Eye (tissue), 1 donor: ENCODE data around the gene CACNB1.

Source experiments
- DNase-seq: peaks from one replicate; pipeline ENCODE4 v3.0.0-alpha.2; 2015

The CACNB1 gene

DNA sequence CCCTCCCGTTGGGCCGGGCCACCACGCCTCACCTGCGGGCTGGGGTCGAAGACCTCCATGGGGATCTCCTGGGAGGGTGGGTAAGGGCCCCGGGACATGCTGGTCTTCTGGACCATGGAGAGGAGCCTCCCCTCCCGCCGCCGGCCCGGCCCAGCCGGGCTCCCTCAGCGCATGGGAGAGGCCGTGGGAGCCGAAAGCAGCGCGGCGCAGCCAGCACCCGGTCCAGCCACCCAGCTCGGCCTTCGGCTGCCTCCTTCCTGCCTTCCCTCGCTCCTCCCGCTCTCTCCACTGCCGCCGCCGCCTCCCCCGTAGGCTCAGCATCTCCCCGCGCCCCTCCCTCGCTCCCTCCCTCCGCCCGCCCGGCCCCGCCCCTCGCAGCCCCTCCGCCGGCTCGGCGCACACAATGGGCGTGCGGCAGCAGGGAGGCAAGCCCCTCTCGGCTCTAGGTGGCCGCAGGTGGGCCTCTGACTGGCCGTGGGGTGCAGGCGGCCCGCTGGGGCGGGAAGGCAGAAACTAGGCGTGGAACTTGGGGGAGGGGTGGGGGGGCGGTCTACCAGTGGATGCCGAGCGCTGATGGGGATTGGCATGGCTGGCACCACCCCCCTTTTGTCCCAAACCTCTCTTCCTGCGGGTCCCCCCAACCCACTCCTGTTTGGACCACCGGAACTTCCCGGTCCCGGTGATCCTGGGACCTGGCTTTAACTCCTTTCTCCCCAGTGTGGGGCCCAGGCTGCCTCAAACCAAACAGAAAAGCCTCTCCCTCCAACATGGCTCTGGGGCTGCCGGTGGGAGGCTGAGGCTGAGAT is at the start of gene CACNB1:
CACNB1 (minus strand) TSS at position 290 of the 806 bp plus-strand sequence; CDS start at position 116, 174 bp downstream.
- peak; percentile 93 for DNase-seq

DNA sequence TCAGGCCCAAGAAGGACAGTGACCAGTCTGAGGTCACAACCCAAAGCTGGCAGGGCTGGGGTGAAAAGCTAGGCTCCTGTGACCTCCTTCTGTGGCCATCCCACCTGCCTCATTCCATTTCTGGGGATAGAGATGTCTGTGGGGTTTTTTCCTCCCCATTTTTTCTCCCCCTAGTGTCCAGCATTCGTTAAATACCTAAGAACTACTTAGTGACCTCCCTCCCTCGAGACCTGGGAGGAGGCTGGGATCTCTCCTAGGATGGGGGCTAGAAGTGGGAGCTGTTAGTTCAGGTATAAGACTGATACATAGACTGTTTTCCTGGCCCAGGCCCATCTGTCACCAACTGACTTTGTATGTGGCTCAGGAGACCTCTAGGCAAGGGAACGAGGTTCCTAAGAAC is 48.8 kb upstream of the CACNB1 start:
- DNase-seq, result no peak

DNA sequence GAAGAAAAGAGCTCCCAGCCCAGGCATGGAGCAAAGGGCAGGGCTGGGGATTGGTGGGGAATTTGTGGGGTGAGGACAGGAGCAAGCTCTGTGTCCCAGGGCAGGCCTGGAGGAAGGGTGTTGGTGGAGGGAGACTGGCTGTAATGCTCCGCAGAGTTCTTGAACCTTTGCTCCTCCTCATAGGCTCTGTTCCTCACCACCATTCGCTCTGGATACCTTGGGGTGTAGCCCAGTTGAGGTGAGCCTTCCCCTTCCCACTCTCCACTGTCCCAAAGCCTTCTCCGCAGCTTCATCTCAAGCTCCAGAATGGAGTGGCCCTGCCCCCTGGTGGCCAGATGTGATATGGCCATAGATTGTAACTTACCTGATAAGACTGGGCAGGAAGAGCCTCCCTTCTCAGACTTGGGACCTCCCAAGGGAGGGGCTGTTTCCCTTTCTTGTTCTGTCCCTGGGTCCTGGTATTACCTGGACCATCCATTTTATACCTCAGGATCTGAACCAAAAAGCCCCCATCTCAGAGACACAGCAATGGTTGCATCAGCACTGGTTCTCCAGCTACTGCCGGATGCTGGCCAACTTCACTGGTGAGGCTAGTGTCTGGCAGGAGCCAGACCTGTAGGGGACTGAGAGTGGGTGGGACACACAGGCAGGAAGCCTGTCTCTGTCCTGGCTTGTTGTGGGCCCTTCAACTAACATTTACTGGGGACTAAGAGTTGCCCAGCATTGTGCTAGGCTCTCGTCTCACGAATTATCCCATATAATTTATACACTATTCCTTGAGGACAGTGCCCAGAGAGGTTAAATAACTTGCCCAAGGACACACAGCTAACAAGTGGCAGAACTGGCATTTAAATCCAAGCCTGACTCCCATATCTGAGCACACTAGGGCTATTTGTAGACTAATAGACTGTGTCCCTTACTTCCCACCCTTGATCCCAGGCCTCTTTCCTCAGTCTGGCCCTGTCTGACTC is 47.4 kb upstream of the CACNB1 start:
- DNase-seq, result peak; percentile 95

DNA sequence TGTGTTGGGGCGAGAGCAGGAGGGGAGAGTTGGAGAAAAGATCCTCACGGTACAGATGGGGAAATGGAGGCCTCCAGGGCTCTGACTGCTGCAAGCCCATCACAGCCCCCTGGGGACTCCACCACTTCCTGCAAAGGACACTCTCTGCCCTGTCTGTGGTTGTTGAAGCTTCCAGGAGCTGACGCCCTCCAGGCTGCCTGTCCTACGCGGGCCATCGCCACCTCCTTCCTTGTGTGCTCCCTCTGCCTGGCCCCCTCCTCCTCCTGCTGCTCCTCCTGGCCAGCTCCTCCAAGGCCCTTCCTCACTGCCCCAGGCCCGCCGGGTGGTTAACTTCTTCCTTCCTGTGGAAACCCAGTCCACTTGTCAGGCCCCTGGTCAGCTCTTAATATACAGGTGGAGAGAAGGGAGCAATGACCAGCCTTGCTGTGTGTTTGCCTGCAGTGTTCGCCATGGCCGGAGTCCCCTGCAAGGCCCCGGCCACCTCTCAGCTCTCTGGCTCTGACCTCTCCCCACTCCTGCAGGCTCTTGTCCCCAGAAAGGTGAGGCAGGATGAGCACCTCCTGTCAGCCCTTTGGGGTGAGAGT is 46.6 kb upstream of the CACNB1 start:
- DNase-seq, result peak; percentile 30

- DNase-seq, result no peak
Measured at GRCh38 chr17:39243155-39243554, 45.7 kb upstream of the CACNB1 start.

DNA sequence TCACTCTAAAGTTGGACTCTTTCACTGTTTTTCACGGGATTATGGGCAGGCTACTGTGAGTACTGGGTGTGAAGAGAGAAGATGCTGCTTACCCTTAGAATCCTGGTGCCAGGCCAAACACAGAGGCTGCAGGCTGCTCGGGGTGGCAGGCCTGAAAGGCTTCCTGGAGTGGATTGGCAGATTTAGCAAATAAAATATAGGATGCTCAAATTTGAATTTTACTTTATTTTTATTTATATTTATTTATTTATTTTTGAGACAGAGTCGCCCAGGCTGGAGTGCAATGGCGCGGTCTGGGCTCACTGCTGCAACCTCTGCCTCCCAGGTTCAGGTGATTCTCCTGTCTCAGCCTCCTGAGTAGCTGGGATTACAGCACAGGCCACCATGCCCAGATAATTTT is 43.2 kb upstream of the CACNB1 start:
- no peak for DNase-seq

- peak; percentile 48 for DNase-seq
Measured at GRCh38 chr17:39239640-39240314, 42.3 kb upstream of the CACNB1 start.

- no peak for DNase-seq
Measured at GRCh38 chr17:39238311-39238972, 41.0 kb upstream of the CACNB1 start.

GRCh38 chr17:39237586-39237985 is 40.1 kb upstream of the CACNB1 start:
- no peak for DNase-seq

GRCh38 chr17:39236981-39237441 is 39.5 kb upstream of the CACNB1 start:
- peak; percentile 29 for DNase-seq

GRCh38 chr17:39236450-39236927 is 39.0 kb upstream of the CACNB1 start:
- DNase-seq, result no peak

DNA sequence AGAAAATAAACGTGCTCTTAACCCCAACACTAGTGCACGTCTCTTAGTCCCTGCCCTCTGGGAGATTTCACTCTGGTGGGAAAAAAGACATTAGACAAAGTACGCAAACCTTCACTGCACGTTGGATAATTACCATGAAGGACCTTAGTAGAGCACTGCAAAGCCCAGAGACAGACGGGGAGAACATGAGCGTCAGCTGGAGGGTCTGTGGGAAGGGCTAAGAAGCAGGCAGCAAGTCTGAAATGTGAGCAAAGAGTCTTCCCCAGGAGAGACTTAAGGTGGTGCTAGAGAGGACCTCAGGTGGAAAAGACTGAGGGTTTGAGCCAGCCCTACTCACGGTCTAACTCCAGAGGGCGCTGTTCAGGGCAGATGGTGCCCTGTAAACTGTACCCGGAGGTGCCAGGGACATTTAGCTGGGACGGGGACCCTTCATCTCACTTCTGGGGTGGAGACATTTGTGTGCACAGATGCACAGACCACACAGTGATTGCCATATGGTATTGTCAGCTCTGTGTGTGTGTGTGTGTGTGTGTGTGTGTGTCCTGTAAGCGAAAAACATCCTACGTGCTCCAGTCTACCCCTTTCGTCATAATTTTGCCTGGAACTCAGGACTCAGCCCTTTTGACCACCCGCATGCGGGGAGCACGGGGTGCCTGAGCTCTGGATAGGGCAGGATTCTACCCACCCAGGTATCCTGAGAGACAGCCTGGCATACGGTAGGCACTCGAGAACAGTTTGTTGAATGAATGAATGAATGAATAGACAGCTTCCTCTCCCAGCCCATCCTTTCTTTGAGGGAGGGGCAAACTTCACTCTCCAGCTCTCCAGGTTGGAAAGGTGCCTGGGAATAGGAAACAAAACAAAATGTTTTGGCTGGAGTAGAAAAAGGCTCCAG is 38.3 kb upstream of the CACNB1 start:
- peak; percentile 76 for DNase-seq

DNA sequence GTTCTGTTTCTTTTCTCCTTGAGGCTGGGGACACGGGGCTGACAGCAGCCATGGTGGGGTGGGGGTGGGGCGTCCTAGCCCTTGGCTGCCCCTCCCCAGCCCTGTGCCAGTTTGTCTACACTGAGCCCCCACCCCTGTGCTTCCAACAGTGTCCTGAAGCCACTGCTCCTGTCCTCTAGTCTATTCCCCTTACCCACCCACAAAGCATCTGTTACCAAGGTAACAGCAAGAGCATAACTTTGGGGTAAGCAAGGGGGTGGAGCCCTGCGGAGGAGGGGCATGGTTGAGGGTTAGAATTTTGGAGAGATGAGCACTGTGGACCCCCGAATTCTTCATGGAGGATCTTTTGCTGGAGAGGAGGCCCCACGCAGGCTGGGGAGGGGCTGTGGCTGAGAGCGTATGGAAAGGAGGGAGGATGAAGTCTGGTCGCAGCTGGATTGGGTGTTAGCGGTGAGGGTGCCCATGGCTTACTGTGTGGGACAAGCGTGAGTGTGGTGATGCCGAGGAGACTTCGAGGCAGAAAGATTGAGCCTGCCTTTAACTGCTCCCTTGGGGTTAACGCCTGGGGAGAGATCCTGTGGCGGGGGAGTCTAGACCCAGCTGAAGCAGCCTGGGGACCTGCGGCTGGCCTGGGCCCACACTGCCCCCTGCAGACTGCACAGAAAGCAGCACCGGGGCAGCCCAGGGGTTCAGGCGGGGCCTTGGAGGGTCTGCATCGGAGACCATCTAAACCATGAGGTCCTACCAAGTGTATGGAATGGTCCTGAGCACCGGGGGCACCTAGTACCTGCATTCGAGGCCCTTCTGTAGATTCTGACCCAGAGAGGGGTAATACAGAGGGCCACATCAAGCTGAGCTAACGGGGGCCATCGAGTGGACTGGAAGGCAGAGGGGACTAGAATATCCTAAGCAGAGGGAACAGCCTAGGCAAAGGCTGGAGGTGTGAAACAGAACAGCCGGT is 34.4 kb upstream of the CACNB1 start:
- DNase-seq, result peak; percentile 76

GRCh38 chr17:39231091-39231561 is 33.7 kb upstream of the CACNB1 start:
- DNase-seq, result no peak

- DNase-seq, result no peak
Measured at GRCh38 chr17:39230361-39230760, 32.9 kb upstream of the CACNB1 start.

- DNase-seq, result no peak
Measured at GRCh38 chr17:39229274-39229913, 31.9 kb upstream of the CACNB1 start.

DNA sequence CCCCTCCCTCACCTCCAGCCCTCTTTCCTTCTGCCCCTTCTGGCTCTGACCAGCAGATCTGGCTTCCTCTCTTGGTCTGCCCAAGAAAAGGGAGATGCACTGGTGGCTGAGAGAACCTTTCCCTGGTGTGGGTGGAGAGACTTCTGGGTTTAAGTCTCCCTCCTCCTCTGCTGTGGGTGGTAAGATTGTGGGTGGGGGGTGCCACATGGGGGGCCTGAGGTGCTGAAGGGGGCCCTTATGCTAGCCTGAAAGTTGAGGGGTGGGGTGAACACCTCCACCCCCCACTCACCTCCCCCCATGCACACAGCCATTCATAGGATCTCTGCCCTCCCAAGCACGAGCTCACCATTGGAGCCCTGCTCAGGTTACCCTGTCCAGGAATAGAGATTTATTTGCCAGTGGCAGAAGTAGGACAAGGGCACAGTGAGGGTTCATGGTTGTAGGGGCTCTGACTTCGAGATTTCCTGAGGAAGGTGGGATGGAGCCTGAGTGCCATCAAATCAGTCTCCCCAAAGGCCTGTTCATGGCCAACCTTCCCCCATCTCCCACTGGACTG is 30.0 kb upstream of the CACNB1 start:
- DNase-seq, result no peak

- DNase-seq, result peak; percentile 94
Measured at GRCh38 chr17:39225959-39226683, 28.7 kb upstream of the CACNB1 start.
